ENCODE results near the gene TAPBP.

TAPBP gene

DNA sequence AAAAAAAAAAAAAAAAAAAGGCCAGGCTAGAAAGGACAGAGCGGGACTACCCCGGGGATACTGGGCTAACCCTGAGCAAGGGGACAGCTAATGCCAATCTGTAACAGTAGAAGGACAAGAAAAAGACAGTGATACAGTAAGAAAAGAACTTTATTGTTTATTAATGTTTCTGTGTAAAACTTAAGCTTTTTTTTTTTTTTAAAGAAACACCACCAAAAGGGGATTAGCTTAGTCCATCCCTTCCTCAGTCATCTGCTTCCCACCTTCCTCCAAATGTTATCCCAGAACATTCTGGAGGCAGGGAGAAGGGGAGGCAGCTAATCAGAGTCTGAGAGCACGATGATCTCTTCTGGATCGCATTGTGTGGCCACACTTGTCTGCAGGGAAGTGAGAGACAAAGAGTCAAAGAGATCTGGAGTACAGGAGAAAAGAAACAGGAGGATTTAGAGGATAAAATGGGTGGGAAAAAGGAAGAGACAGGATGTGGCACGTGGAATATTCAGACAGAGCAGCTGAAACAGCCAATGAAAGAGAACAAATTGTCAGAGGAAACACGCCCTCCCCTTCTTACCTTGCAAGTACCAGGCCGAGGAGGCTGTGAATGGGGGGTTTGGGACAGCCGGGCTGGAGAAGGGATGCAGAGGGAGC lies 4.7 kb upstream of the TAPBP start:
- no peak for DNase-seq

DNA sequence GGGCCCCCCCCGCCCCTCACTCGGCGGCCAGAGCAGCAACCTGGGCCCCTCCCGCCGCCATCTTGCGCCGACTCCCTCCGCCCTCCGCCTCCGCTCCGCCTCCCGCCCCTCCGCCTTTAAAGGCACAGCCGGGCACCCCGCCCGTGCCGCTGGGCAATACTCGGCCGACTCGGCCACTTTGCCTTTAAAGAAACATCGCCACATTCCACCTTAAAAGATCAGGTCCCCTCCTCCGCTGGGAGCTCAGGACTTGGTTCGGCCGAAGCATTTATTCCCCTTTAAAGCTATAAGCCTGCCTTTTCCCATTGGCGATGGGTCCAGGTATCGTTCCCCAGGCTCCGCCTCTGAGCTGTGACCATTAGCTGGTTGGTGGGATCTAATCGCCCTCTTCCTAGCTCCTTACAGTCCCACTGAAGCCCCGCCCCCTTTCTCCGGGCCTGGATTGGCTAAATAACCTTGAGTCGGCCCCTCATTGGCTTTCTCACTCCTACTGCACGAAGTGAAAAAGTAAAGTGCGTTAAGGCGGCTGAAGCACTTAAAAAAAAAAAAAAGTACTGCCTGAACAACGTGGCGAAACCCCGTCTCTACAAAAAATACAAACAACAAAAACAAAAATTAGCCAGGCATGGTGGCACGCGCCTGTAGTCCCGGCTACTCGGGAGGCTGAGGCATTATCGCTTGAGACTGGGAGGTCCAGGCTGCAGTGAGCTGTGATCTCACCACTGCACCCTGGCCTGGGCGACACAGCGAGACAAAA lies 4.0 kb upstream of the TAPBP start, which contains the start of gene ZBTB22:
Gene ZBTB22 (minus strand): TSS at position 76 of the 757 bp plus-strand sequence. CDS start 828 bp downstream, outside the sequence.
- peak; percentile 98 for DNase-seq

DNA sequence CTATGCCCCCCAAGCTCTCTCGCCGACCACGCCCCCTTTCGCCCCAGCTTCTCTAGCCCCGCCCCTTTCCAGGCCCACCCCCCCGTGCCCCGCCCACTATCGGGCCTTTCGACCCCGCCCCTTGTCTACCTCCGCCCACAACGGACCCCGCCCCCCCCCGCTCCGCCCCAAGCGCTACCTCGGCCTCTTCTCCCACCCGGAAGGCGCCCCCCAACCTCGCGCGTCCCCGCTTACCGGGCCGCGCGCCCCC lies 3.5 kb upstream of the TAPBP start:
- peak; percentile 82 for DNase-seq

DNA sequence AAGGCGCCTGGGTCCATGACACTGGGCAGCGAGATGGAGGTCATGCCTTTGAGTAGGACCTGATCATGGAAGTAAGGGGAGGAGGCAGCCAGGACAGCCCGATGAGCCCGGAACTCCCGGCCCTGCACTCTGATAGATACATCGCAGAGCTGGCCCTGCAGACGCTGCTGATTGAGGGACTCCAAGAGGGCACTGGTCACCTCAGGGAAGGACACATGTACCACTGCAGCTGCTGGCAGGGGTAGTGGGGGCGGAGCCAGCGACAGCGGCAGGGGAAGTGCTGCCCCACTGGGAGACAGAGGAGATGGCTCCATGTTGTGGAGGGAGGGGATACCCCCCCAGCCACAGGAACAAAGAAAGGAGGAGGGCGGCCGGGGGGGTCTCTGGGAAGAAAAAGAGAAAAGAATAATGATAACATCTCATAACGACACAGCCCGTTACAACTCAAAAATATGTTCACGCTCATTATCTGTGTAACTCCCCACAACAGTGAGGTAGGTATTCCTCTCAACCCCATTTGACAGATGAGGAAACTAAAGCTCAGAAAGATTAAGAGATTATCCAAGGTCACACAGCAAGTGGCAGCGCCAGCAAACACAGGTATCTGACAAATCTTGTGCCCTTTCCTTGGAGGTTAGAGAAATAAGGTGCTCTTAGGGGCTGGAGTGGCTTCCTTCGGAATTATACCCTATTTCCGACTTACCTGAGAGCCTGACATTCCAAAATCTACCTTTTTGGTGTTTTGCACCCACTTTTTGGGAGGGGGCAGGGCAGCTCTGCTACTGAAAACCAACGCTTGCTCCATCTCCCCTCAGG lies 2.9 kb upstream of the TAPBP start:
- no peak for DNase-seq

DNA sequence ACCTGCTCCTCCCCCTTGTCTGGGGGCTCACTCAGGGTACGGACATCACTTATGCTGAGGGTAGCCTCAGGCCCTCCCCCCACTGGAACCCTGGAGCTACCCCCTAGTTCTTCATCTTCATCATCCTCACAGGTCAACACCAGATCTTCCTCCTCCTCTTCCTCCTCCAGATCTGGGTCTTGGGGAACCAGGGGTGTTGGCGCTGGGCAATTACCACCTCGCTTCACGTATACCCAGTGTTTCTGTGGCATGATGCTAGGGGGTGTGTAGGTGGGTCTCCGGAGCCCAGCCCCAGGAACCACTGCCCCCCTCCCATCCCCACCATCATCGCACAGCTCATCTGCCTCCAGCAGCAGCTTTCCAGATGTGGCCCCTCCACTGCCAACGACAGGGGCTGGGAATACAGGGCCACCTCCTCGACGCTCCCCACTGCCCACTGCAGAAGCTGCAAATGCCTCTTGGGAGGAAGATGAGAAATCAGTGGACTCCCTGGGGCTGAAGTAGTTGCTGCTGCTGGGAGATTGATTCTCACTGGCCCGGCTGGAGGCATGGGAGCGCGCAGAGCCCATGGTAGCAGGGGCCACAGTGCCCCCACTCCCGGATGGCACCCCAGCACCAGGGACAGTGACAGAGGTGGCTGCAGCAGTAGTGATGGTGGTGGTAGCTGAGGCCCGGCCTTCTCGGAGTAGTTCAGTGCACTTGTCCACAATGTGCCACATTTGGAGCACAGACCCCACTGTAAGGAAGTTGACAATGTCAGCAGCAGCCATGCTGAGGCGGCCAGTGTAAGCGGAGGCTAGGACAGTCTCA lies 2.1 kb upstream of the TAPBP start:
- DNase-seq = no peak

DNA sequence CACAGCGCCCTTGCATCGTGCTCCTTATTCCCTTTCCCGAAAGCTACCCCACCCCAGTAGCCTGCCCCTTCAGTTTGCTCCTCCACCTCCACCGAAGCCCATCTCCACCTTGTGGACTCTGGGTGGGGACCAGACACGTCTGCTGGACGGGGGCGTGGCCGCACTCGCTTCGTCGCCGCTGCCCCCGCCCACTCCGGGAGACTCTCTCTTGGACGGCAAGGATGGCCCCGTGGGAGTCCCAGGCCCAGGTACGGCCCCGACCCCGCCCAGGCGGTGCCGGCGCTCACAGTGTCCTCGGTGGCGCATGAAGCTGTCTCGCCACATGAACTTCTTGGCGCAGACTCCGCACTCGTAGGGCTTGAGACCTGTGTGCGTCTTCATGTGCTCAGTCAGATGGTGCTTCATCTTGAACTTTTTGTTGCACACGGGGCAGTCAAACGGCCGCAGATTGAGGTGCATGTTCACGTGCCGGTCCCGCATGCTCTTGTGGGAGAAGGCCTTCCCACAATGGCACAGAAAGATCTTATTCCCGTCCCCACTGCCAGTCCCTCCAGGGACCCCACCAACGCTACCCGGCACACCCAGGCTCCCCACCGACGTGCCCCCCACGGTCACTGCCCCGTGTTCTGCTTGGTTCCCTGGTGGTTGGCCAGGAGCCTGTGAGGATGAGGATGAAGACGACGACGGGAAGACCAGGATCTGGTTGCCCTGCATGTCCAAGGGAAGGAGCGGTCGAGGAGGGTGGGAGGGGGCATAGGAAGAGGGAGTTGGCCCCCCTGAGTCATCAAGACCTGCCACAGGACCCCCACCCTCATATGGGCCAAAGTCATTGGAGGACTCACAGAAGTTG lies 1.3 kb upstream of the TAPBP start:
- DNase-seq = peak; percentile 39

DNA sequence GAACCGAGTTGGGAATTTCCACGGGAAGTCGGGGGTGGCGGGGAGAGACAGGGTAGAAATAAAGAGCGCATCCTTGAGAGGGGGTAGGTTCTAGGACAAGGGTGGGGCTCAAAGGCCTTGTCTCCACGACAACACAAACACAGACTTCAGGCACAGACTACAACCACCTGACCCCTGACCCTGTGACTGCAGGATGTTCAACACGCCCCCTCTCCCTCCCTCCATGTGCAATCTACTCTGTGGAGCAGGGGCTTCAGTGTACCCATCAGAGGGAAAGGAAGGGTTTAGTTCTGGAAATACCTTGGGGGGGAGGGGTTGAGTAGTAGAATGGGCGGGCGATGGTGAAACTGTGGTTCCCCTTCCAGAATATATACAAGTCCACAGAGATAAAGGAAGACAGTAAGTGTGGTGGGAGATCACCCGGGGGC lies 651 bp upstream of the TAPBP start:
- peak; percentile 73 for DNase-seq

DNA sequence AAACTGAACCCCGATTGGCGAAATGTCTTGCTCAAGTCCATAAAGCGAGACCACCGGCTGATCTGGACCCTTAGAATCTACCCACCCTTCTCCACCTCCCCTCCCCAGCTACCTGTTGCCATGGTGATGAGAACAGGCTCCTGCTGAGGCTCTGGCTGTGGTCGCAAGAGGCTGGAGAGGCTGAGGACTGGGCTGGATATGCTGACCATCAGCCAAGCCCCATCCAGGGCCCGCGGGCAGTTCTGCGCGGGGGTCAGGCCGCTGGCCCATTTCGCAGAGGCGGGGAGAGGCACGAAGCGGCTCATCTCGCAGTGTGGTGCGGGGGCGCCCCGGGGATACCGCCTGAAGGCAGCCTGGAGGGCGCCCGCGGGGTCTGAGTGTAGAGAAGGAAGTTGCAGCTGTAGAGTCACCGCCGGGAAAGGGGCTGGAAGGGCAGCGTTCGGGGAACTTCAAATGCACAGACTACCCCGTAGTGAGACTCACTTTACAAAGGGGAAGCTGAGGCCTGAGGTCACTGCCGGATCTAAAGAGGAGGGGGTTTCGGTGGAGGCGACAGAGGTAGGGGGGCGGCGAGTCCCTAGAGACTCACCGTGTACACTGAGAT lies 671 bp downstream of the TAPBP start:
- peak; percentile 71 for DNase-seq

DNA sequence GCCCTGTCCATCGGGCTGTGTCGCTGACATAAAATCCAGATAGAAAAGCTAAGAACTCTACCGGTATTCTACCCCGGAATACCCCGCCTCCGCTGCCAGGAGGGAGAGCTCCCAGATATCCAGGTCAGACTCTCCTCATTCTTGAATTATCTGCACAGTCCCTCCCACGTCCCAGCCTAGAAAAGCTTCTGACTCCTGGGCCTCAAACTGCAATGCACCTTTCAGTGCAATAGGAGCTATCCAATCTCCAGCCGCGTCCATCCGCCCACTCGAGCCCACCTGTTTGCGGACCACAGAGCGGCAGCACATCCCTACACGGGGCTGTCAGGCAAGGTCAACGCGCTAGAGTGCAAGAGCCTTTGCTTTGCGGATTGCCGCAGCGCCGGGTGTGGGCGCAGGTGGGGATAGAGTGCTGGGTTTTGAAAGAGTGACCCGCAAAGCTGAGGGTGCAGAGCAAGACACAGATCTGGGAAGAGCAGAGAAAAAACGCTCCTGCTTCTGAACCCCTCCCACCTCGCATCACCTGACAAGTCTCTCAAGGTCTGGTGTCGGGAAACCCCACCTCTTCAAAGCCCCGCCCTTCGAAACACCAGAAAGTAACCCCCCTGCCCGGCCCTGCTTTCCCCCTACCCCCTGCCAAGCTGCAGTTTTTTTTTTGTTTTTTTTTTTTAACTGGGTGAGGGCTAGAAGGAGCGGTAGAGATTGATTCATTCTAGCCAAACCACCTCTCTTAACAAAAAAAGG lies 1.3 kb downstream of the TAPBP start:
- peak; percentile 83 for DNase-seq

DNA sequence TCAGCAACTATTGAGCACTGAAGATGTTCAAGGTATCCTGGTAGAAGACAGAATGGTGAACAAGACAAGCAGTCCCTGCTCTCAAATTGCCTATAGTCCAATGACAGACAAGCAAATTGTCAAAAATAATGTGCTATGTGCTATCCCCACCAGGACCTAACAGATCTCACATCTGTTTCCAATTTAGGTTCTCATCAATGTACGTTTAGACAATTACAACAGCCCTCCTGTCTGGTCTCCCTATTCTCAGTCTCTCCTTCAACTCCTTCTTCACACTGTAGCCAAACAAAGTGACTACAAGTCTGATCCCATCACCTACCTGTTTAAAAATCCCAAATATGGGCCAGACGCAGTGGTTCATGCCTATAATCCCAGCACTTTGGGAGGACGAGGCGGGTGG lies 7.5 kb downstream of the TAPBP start:
- DNase-seq = no peak

DNA sequence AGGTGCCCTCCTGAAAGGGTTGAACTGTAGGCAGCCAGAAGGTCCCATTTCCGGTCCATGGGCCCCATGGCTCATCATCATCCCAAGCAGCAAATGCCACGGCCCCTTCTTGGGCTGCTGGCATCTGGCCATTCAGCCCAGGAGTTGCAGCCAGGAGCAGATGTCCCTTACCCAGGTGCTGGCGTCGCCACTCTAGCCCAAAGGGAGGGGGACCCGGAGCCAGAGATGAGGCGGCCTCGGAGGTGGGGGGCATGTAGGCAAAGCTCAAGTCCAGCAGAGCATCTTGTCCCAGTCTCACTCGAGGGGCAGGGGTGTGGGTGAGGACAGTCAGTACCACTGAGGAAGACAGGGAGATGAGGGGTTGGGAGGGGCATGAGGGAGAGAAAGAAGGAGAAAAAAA lies 8.8 kb downstream of the TAPBP start:
- no peak for DNase-seq

DNA sequence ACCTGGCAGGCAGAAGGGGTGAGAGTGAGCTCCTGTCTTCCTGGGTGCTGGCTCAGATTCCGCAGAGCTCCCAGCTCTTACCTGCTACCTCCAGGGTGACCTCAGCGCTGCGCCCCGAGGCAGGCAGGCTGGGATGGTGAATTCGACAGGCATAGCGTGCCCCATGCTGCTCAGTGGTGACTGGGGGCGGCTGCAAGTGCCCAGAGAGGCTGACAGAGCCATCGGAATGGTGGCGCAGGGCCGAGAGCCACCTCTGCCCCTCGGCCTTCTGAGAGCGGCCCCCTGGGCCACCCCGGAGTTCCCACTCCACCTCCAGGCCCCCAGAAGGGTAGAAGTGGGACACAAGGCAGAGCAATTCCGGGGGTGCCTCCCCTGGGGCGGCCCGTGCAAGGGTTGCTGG lies 9.7 kb downstream of the TAPBP start:
- DNase-seq = no peak

DNA sequence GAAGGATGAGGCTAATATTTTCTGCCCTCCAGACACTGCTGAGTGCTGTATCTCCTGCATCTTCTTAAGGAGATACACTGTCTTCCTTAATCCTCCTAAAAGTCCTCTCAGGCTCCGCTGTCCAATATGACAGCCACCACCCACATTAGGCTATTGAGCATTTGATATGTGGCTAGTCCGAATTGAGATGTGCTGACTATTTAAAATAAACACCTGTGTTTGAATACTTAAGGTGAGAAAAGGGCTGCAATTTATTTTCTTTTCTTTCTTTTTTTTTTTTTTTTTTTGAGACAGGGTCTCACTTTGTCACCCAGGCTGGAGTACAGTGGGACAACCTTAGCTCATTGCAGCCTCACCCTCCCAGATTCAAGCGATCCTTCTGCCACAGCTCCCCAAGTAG lies 12.0 kb downstream of the TAPBP start:
- DNase-seq = no peak

DNA sequence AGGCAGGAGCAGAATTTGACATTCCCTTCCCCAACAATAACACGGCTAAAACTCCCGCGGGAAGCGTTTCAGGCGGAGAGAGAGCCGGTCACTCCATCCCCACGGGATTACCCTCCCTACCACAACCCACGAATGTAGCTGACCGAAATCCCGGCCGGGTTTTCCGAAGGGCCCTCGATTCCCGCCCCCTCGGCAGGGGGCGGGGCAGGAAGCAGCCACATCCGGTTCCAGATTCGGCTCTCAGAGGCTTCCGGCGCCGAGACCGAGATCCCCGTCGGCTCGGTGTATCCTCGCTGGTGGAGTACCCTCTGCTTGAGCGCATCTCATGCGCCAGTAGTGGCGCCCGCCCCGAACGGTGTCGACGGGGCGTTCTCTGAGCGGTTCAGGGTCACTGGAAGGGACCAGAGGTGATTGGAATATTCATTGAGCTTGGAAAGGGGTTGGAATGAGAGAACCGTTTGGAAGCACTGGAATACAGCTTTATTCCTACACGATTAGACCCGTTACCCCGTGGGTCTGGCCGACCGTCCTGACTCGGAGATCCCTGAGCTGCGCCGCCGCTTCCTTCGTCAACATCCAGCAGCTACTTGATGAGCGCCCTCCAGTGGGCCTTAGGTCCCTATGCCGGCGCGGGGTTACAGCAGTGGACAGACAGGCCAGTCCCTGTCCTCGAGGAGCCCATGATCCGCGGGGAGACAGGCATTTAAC lies 14.5 kb downstream of the TAPBP start:
- peak; percentile 96 for DNase-seq

DNA sequence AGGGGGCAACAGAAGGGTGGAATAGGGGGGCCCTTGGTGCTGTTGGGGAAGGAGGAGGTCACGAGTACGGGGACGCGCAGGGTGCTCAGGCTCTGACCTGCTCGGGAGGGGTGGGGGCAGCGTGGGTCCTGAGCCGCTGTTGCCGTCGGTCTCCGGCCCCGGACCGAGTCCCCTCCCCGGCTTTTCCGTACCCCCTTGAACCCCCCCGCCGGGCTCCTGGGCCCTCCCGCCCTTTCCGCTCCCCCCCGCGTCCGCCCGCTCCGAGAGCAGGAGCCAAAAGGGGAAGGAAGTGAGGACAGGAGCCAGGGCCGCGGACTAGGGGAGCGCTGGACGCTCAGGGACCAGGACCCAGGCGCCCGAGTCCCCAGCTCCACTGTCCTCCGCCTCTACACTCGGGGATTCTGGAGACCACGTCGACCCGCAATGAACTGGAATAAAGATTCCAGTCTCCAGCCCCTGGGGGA lies 15.1 kb downstream of the TAPBP start, which contains the start of gene RGL2:
Gene RGL2 (minus strand): TSS at position 170 of the 464 bp plus-strand sequence. CDS start 332 bp downstream, outside the sequence.
- DNase-seq = peak; percentile 70

DNA sequence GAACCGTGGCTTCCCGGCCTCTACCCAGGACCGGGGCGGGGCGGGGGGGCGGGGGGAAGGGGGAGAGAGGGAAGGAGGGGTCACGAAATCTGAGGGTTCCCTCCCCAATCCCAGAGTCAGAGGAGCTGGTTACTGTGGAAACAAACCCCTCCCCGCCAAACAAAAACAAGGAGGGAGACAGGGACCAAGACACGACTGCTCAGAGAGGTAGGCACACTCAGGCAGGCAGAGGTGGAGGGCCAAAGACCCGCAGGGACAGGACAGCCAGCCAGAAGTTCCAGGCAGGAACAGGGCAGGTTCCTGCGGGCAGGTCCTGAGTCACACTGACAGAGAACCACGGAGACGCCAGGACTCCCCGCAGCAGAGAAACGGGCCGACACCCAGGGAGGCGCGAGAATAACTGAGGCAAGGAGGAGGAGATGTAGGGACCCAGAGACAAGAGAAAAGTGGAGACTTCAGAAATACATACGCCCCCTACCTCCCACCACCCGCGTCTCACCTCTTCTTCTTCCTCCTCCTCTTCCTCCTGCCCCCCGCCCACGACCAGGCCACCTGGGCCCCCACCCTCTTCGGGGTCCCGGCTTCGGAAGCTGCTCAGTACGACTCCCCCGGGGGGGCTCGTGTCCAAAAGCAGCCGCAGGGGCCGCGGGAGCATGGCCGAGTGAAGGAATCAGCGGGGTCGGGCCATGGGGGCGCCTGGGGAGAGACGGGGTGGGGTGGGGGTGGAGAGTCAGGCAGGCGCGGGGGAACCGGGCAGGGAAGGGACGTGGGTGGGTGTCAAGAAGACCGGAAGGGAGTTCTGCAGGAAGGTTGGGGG lies 15.7 kb downstream of the TAPBP start:
- DNase-seq = peak; percentile 77

DNA sequence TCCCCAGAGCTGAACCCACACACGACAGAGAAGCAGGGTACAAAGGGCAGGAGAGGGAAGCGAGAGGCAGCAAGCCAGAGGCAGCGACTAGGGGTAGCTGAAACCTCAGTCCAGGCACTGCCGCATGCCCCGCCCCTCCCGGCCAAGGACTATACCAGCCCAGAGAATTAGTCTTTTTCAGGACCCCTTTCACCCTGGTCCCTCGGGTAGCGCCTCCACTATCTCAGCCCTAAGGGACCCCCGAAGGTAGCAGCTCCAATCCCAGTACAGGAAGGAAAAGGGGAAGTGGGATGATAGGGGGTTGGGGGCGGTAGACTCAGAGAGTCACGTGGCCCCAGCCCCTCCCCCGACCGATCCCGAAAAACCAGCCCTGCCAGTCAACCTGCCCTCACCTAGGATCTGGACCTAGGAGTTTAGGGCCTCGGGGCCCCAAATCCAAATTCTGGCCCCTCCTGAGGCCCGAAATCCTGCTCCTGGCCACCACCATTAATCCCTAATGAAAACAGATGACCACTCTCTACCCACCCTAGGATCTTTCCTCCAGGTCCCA lies 16.4 kb downstream of the TAPBP start:
- no peak for DNase-seq

DNA sequence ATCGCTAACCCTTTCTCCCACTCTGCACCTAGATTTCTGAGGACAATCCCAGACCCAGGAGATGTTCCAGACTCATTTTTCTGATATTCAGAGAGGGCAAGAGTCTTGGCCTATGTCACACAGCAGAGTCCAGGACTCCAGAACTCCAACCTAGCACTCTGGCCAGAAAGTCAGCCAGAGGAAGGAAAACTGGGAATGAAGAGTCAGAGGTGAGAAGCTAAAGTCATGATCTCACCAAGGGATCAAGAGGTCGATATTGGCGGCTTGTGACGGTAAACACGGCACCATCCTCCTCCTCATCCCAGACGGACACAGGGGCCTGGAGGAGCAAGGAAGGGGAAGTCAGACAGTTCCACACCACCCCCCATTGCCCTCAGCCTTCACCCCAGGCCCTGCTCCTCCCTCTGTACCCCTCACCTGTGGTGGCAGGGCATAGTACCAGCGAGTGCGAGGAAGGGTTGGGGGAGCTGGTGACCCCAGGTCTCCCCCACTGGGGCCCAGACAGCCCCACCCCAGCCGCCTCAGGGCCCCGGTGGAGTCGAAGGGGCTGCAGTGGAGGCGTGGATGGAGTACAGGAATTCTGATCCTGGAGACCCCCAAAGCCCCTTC lies 17.0 kb downstream of the TAPBP start:
- DNase-seq = no peak

Measured in stimulated activated CD8-positive, alpha-beta memory T cell treated with anti-CD3 and anti-CD28 coated beads, Interleukin-4, amount 100 ng/mL, for 48 hours (primary cell).